T-helper 22 cell (primary cell): ENCODE data around the gene RIC8A.
"Not testable (repeated sequence)": the region's sequence is repeated elsewhere in the genome, so short reads cannot be mapped to it uniquely, and the experiment has no call there.

ENCODE experiments used
- DNase-seq: peaks from one replicate; pipeline ENCODE4 v3.0.0-alpha.2; 2020; ENCODE audit warnings: low read depth

Gene RIC8A

GRCh38 chr11:207208-207862, at the start of gene RIC8A, which contains the start of gene BET1L:
RIC8A (plus strand) TSS chr11:207708; CDS start chr11:208855, 1,147 bp downstream.
BET1L (minus strand) TSS chr11:207399; CDS start chr11:207321, 78 bp downstream.
- peak; percentile 99 for DNase-seq

DNA sequence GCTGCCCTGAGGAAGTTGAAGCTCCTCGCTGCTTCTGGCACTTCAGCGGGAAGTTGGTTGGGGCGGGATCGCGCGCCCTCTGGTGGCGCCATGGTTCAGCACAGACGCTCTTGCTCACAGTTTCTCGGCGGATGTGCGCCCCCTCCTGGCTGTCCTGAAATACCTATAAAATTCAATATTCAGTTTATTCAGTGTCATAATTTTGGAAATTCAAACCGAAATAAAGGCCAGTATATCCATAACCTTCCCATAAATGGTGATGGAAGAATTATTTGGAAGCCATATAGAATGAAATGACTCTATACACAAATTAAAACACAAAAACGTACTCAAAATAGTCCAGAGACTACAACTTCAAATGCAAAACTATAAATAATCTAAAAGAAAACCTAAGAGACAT, 27.3 kb upstream of the RIC8A start:
- DNase-seq = not testable (repeated sequence)

DNA sequence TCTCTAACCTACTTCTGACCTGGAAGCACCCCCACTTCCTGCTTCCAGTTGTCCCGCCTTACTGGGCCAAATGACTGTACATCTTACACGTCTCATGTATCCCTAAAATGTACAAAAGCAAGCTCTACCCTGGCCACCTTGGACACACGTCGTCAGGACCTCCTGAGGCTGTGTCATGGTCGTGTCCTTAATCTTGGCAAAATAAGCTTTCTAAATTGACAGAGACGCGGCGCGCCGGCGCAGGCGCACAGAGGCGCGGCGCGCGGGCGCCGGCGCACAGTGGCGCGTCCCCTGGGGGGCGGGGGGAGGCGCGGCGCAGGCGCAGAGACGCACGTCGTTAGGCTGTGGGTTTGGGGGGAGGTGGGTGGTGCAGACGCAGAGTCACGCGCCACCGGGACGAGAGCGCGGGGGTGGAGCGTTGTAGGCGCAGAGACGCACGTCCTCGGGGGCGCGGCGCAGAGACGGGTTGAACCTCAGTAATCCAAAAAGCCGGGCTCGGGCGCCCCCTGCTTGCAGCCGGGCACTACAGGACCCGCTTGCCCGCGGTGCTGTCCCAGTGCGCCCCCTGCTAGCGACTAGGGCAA, 18.2 kb upstream of the RIC8A start:
- DNase-seq = not testable (repeated sequence)

GRCh38 chr11:189843-190311, 17.6 kb upstream of the RIC8A start:
- DNase-seq = not testable (repeated sequence)

DNA sequence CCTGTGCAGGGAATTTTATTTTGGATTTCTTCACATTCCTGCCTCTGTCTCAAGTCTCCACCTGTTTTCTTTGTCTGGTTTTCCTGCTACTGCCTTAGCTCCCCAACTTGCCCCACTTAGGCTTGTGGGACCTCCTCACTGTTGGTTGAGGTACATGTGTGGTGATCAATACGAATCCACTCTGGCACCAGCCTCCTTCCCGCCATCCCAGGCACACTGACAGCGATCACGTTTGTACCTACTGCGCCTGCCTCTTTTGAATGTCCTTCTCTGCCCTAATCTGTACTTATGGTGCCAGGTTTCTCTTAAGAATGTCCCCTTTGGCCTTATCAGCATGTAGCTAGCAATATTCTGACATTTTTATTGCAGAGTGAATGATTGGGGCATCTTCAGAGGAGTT, 17.0 kb upstream of the RIC8A start:
- not testable (repeated sequence) for DNase-seq

DNA sequence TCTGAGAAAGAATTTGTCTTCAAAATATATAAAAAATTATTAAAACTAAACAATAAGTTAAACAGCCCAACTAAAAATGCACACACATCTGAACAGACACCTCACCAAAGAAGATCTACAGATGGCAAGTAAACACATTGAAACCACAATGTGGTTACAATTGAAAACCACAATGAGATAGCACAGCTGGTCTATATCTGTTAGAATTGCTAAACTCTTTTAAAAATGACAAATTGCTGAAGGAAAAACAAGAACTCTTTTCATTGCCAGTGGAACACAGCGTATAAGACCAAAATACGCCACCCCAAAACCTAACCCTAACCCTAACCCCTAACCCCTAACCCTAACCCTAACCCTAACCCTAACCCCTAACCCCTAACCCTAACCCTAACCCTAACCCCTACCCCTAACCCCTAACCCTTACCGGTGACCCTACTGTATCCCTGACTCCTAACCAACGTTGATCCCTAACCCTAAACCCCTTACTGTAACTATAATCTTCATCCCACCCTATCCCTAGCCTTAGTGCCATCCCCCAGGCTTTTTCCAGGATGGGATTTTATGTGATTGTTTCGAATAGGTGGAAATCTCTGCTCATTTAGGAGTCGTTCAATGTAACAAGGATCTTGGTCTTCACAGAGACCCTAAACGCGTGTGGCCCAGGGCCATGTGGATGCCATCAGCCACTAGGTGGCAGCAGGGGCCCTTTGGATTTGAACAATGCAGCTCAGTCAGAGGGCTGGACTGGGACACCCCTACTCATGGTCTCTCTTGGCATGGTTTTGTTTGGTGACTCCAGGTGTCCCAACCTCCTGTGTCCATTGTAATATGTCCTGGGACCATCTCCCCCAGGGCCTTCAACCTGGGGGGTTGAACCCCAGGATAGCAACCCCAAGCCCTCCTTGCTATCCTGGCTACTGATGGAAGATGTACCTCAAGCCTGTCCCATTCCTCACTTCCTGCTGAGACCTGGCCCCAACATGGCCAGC, 15.7 kb upstream of the RIC8A start:
- not testable (repeated sequence) for DNase-seq

- DNase-seq = not testable (repeated sequence)
Measured at GRCh38 chr11:192674-193128, 14.8 kb upstream of the RIC8A start, which contains the start of gene SCGB1C1. SCGB1C1 (plus strand) TSS chr11:193078; CDS start chr11:193100, 22 bp downstream.

- not testable (repeated sequence) for DNase-seq
Measured at GRCh38 chr11:193481-193880, 14.0 kb upstream of the RIC8A start.

GRCh38 chr11:196786-197731, 10.4 kb upstream of the RIC8A start:
- no peak for DNase-seq

GRCh38 chr11:197741-198235, 9.7 kb upstream of the RIC8A start:
- no peak for DNase-seq

DNA sequence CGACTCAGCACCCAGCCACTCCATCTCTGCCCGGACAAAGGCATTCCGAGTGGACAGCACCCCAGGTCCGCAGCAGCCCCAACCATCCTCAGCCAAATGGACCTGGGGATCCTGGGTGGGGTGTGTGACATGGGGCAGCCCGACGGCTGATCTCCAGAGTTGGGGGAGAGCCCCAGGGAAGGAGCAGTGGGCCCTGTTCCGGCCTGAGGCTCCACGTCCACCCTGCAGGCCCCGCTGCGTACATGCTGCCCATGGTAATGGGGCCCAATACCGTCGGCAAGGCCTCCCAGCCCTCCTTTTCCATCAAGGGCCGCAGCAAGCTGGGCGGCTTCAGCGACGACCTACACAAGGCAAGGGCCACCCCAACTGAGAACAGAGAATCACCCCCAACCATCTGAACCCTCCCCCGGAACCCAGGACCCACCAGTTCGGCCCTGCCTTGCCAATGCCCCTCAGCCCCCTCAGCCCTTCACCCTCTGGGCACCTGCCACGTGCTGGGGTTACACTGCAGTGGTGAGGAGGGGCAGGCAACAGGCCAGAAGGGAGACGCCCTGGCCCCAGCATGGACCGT, 9.2 kb upstream of the RIC8A start:
- no peak for DNase-seq

GRCh38 chr11:199004-199581, 8.4 kb upstream of the RIC8A start:
- no peak for DNase-seq

DNA sequence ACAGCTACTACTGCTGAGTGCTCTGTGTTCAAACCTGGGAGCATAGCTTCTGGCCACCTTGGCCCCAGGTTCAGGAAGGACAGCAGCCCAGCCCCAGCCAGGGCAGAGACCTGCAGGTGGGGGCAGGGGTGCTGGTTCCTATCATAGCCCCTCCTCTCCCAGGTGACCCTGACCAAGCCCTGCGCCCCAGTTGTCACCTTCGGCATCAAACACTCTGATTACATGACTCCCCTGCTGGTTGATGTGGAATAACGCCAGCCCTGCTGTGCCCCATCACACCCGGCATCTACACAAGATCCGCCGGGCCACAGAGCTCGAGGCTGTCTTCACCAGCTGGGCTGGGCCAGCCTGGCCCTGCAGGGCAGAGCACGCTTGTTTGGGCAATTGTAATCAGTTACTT, 7.7 kb upstream of the RIC8A start:
- no peak for DNase-seq

- DNase-seq = no peak
Measured at GRCh38 chr11:200224-201003, 7.1 kb upstream of the RIC8A start.

GRCh38 chr11:201966-202365, 5.5 kb upstream of the RIC8A start:
- DNase-seq = no peak

- no peak for DNase-seq
Measured at GRCh38 chr11:202490-202889, 5.0 kb upstream of the RIC8A start.

- DNase-seq = no peak
Measured at GRCh38 chr11:203056-203944, 4.2 kb upstream of the RIC8A start.

GRCh38 chr11:203945-204586, 3.4 kb upstream of the RIC8A start:
- DNase-seq = no peak
